Endothelial cell of umbilical vein (primary cell): Measurements from ENCODE around the gene OPCML.

Experiments
- CTCF ChIP-seq, 2 donors: IDR thresholded peaks; 1 replicate in 1 of 2; 2 replicates in 1 of 2; pipeline ENCODE4 v1.5.1; 2011; ENCODE audit warnings: low read length in 2 of 2, mild to moderate bottlenecking in 2 of 2, moderate library complexity in 2 of 2, control low read depth in 1 of 2, inconsistent platforms in 1 of 2, low read depth in 1 of 2; ENCODE audit not compliant: insufficient read depth in 1 of 2; ENCODE audit errors: extremely low read depth in 1 of 2
- FOS ChIP-seq: IDR thresholded peaks from 2 replicates; pipeline ENCODE4 v1.6.1; 2011; ENCODE audit warnings: mild to moderate bottlenecking, low read length, moderate library complexity, borderline replicate concordance; ENCODE audit not compliant: insufficient read depth
- JUN ChIP-seq: IDR thresholded peaks from 2 replicates; pipeline ENCODE4 v1.6.1; 2011; ENCODE audit warnings: borderline replicate concordance, low read depth; ENCODE audit not compliant: insufficient read length, insufficient read depth
- MAX ChIP-seq: IDR thresholded peaks from 2 replicates; pipeline ENCODE4 v1.6.1; 2011; ENCODE audit not compliant: insufficient read depth, insufficient read length
- POLR2A ChIP-seq: IDR thresholded peaks from 2 replicates; pipeline ENCODE4 v1.6.1; 2012; ENCODE audit warnings: low read depth, mild to moderate bottlenecking, control low read depth, low read length
- POLR2AphosphoS5 ChIP-seq: IDR thresholded peaks from 2 replicates; pipeline ENCODE4 v1.6.1; 2012; ENCODE audit warnings: low read depth, mild to moderate bottlenecking, control low read depth, low read length, moderate library complexity; ENCODE audit not compliant: insufficient read depth

DNA sequence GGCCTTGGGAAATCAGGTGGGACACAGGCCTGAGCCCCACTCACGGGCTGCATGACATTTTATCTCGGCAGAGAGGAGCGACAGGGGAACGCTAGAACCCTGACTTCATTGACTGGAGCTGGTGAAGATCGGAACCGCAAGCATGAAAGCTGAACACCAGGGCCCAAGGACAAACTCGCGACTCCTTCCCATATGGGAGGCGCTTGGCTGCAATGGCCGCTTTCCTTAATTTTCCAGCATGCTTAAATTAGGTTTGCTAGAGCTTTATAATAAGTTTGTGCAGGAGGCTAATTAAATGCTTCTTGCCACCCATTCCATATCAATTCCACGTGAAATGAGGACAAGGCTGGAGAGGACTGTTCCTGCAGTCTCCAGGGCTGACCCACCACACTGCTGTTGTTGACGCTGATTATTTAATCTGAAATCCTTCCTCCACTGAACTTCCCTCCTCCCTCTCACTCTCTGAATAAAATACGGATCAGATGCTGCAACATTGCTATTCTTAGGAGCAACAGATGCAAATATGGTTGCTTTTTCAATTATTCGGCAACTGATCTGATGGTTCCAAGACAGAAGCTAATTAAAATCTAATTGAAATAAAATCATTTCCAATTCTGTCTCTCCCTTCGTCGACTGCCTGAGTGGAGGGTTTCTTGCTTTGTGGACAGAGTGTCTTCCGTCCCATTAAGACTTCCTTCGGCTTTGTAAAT lies 692.9 kb downstream of the OPCML start:
- TF ChIP-seq CTCF (IDR thresholded peaks at IDR 0.05; ENCODE audit: extremely low read depth in 1 of 2, insufficient read depth in 1 of 2, low read depth in 1 of 2, low read length in 2 of 2) (no peak), FOS (no peak), POLR2A (no peak), POLR2AphosphoS5 (no peak), JUN (no peak), MAX (no peak)
